ENCODE results near the gene PIGBOS1. TPM values are rescaled to one million over a fixed set of nuclear protein-coding genes. Genes with fewer than 3 reads are reported as not detected.
A peak's percentile ranks its signal among the peaks of the same experiment; 100 is the strongest.

PIGBOS1 gene
- total and polyA plus RNA-seq, 8 donors = 9.8 to 20.2 (median 15.5) TPM

- ATAC-seq = no peak
- Histone ChIP-seq H3K4me1 (peaks cover 0 to 5% of the 10 kb centered on the region in 2 donors), H3K27me3 (no peaks in the 10 kb centered on the region), H3K9me3 (no peaks in the 10 kb centered on the region), H3K4me3 (no peak overlapping the region), H3K36me3 (peaks cover 0 to 68% of the 10 kb centered on the region in 2 donors), H3K27ac (no peak overlapping the region)
- DNase-seq = no peak
- no peak for TF ChIP-seq CTCF (IDR thresholded peaks at IDR 0.05)
- intact Hi-C loops (cut with DNase I) = no loop called here
Observed at GRCh38 chr15:55349282-55349681, 30.4 kb upstream of the PIGBOS1 start.

- Histone ChIP-seq H3K36me3 (peaks cover 0 to 61% of the 10 kb centered on the region in 2 donors), H3K9me3 (no peaks in the 10 kb centered on the region), H3K4me3 (no peak overlapping the region), H3K27me3 (no peaks in the 10 kb centered on the region), H3K27ac (no peak overlapping the region), H3K4me1 (peaks cover 3 to 10% of the 10 kb centered on the region in 2 donors)
- intact Hi-C loops (cut with DNase I) = no loop called here
- ATAC-seq (no peak), DNase-seq (no peak)
- TF ChIP-seq CTCF (IDR thresholded peaks at IDR 0.05) = no peak
Observed at GRCh38 chr15:55348281-55348778, 29.4 kb upstream of the PIGBOS1 start.

GRCh38 chr15:55344206-55344605, 25.3 kb upstream of the PIGBOS1 start:
- H3K27ac ChIP-seq = peak overlapping the region; percentile 26 to 51
- peak in 3 of 4 donors; percentile 5 to 46 (median 18) for DNase-seq

GRCh38 chr15:55343168-55343567, 24.2 kb upstream of the PIGBOS1 start:
- Histone ChIP-seq H3K4me1 (peaks cover 4 to 10% of the 10 kb centered on the region in 2 donors), H3K36me3 (peaks cover 0 to 54% of the 10 kb centered on the region in 2 donors), H3K27me3 (no peaks in the 10 kb centered on the region), H3K9me3 (no peaks in the 10 kb centered on the region), H3K4me3 (no peak overlapping the region), H3K27ac (no peak overlapping the region)
- peak; percentile 47 for ATAC-seq
- TF ChIP-seq CTCF (IDR thresholded peaks at IDR 0.05) = no peak
- intact Hi-C loops (cut with DNase I) = no loop called here
- DNase-seq = no peak

More at GRCh38 chr15:55344206-55344605, 25.3 kb upstream of the PIGBOS1 start:
- no peak for TF ChIP-seq CTCF (IDR thresholded peaks at IDR 0.05)
- Histone ChIP-seq H3K27me3 (no peaks in the 10 kb centered on the region), H3K4me3 (no peak overlapping the region), H3K36me3 (peaks cover 0 to 58% of the 10 kb centered on the region in 2 donors), H3K4me1 (peaks cover 4 to 10% of the 10 kb centered on the region in 2 donors), H3K9me3 (no peaks in the 10 kb centered on the region)
- ATAC-seq = peak; percentile 96
- intact Hi-C loops (cut with DNase I) = no loop called here

- intact Hi-C loops (cut with DNase I) = no loop called here
- no peak for ATAC-seq
- H3K27ac ChIP-seq = no peak overlapping the region
- H3K27me3 ChIP-seq = no peaks in the 10 kb centered on the region
- no peak for DNase-seq
- TF ChIP-seq CTCF (IDR thresholded peaks at IDR 0.05) = no peak
- H3K4me3 ChIP-seq = no peak overlapping the region
- H3K4me1 ChIP-seq = no peaks in the 10 kb centered on the region
- peaks cover 2 to 76% of the 10 kb centered on the region in 2 donors for H3K36me3 ChIP-seq
- no peaks in the 10 kb centered on the region for H3K9me3 ChIP-seq
Observed at GRCh38 chr15:55337160-55337559, 18.2 kb upstream of the PIGBOS1 start.
